GM19023 (cell line): ENCODE data around the gene GAL3ST2.
"Not testable (repeated sequence)": the region's sequence is repeated elsewhere in the genome, so short reads cannot be mapped to it uniquely, and the experiment has no call there.

ENCODE experiments used
- ATAC-seq: cut with Tn5 transposase; IDR thresholded peaks from one replicate; pipeline ENCODE4 v1.9.1; 2021; ENCODE audit warnings: mild to moderate bottlenecking, moderate library complexity; ENCODE audit not compliant: unreplicated experiment

The GAL3ST2 gene

GRCh38 chr2:241746084-241746483 is 30.5 kb upstream of the GAL3ST2 start:
- no peak for ATAC-seq

DNA sequence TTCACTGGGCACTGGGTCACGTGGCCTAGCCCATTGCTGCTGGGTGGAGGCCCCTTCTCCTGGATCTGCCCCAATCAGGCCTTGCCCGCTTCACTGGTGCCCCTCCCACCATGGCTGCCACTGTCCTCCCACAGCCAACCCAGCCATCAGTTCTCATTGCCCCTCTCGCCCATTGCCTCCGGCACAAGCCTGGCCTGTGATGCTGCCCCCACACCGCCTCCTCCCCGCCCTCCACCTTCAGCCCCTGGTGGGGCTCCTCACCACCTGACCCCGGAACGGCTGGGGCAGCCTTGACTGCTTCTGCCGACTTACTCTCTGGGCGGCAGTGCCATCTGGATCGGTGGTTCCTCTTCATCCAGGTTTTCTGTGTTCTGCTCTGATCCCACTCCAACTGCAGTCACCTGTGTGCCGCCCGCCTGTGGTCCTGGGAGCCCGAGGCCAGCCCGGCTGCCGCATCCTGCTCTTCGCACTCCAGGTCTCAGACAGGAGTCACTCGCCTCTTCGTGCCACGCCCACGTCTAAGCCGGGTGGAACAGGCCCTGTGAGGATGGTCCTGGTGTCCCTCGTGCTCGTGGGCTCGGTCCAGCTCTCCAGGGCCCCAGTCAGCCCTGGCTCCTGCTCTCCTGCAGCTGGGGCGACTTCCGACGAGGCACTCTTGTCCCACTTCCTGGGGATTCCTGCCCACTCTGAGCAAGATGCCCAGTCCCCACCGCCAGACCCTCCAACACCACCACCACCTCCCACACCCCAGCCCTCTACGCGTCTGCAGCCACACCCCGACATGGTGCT is 28.0 kb upstream of the GAL3ST2 start:
- ATAC-seq = no peak

DNA sequence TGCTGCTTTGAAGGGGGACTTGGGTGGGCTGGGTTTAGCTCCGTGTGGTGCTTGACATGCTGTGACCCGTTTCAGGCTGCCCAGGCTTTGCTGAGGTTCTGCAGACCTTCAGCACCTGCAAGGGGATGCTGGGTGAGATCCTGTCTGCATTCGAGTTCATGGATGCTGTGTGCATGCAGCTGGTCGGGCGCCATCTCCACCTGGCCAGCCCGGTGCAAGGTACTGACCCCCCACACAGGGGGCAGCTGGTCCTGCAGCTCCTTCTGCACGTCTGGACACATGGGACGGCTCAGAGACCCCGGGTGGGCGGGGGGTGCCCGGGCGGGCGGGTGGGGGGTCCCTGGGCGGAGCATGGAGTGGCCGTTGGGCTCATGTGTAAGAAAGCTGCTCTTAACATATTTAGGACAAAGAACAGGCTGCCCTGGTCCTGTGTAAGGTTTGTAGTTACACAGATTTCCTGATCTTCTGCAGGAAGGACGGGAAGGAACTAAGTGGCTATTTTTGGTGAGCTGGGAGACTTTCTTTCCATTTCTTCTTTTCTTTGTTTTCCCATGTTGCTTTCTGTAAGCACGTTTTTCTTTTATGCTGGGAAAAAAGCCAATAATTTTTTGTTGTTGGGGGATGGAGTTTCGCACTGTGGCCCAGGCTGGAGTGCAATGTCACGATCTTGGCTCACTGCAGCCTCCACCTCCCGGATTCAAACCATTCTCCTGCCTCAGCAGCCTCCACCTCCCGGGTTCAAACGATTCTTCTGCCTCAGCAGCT is 26.4 kb upstream of the GAL3ST2 start:
- ATAC-seq = no peak

- ATAC-seq = no peak
Measured at GRCh38 chr2:241751152-241751551, 25.5 kb upstream of the GAL3ST2 start.

- no peak for ATAC-seq
Measured at GRCh38 chr2:241751776-241752175, 24.8 kb upstream of the GAL3ST2 start.

GRCh38 chr2:241752253-241752652 is 24.4 kb upstream of the GAL3ST2 start:
- no peak for ATAC-seq

- no peak for ATAC-seq
Measured at GRCh38 chr2:241752689-241753276, 23.8 kb upstream of the GAL3ST2 start.

DNA sequence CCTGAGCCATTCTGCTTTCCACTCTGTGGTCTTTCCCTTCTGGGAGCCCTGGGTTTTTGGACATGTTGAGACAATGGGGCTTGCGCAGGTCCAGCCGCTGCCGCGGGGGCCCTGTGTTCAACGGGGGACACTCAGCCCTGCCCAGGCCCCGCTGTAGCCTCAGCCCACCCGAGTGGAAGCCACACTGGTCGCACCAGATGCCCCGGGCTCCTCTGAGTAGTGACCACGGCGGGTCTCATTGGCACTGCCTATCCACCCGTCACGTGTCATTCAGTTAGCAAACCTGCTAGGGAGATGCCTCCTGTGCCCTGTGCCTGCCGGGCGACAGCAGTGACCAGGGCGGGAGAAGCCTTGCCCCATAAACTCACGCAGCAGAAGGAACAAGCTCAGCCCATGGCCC is 23.1 kb upstream of the GAL3ST2 start:
- no peak for ATAC-seq

- no peak for ATAC-seq
Measured at GRCh38 chr2:241754042-241754441, 22.6 kb upstream of the GAL3ST2 start.

DNA sequence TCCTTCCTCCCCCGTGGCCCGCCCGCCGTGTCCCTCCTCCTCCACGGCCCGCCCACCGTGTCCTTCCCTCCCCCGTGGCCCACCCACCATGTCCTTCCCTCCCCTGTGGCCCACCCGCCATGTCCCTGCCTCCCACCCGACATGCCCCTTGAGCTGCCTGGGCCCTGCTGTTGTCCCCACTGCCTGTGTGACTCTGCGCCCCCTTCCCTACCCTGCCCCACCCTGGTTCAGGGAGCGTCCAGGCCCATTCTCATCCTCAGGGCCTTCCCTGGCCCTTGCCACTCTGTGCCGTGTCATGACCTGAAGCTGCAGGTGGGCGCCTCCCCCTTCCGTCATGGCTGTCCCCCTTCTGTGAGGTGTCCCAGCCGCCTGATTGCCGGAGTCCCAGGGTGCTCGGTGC is 21.5 kb upstream of the GAL3ST2 start:
- no peak for ATAC-seq

DNA sequence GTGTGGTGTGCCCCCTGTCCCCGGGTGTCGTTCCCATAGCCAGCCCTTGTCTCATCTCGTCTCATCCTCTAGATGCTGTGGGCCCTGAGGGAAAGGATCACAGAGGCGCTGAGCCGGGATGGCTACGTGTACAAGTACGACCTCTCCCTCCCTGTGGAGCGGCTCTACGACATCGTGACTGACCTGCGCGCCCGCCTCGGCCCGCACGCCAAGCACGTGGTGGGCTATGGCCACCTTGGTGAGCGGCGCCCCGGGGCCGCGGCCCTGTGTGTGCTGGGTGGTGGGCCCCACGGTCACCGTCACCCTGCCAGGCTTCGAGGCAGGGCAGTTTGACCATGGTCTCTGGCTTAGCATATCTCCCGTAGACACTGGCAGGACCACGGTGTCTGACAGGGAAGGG is 20.8 kb upstream of the GAL3ST2 start:
- no peak for ATAC-seq

DNA sequence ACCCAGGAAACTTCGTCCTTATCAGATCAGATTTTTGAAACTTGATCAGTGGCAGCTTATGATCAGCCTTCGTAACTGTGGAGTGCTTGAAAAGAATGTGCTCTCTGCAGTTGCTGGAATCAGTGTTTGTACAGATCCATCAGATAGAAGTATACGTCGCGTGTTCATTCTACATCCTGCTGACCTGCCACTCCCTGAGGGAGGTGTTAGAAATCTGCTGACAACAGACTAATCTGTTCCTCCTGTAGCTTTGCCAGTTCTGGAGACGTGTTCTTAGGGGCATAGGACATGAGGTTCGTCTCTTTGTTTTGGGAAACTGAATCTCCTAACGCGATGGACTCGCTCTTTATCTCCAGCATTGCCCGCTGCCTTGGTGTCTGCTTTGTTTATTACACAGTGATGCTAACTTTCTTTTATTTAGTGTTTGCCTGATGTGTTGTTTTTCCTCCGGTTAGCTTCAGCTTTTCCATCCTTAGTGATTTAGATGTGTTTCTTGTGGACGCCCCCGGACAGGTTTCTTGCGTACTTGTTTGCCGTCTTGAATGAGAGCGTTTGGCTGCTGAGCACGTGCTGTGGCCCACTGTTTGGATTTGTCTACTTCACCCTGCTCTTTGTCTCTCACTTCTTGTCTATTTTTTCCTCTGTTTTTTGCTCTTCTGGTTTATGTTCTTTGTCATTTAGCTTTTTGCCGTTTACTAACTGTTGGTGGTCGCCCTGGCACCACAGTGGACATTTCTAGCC is 17.4 kb upstream of the GAL3ST2 start:
- ATAC-seq = no peak

GRCh38 chr2:241759893-241760292 is 16.7 kb upstream of the GAL3ST2 start:
- ATAC-seq = not testable (repeated sequence)

- ATAC-seq = no peak
Measured at GRCh38 chr2:241760301-241760771, 16.3 kb upstream of the GAL3ST2 start.

DNA sequence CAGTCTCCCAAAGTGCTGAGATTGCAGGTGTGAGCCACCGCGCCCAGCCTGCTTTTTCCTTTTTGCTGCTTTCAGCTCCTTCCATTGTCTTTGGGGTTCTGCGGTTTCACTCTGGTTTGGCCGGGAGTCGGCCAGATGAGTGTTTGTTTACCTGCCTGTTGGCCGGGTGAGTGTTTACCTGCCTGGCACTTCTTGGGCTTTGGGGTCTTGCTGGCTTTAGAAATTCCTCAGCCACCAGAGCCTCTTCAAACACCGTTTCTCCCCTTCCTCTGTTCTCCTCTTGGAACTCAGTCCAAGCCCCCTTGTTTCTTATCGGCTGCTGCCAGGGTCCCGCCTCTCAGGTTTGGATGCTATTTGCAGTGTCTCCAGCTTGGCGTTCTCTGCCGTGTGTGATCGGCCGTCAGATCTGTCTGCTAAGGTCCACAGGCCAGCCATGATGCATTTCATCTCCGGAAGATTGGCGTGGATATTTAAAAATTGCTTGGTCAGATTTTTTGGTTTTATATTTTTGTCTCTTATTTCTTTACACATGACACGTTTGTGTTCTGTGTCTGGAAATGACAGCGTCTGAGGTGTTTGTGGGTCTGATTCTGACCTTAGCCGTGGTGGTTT is 14.2 kb upstream of the GAL3ST2 start:
- ATAC-seq = no peak

- ATAC-seq = no peak
Measured at GRCh38 chr2:241762933-241763369, 13.7 kb upstream of the GAL3ST2 start.

DNA sequence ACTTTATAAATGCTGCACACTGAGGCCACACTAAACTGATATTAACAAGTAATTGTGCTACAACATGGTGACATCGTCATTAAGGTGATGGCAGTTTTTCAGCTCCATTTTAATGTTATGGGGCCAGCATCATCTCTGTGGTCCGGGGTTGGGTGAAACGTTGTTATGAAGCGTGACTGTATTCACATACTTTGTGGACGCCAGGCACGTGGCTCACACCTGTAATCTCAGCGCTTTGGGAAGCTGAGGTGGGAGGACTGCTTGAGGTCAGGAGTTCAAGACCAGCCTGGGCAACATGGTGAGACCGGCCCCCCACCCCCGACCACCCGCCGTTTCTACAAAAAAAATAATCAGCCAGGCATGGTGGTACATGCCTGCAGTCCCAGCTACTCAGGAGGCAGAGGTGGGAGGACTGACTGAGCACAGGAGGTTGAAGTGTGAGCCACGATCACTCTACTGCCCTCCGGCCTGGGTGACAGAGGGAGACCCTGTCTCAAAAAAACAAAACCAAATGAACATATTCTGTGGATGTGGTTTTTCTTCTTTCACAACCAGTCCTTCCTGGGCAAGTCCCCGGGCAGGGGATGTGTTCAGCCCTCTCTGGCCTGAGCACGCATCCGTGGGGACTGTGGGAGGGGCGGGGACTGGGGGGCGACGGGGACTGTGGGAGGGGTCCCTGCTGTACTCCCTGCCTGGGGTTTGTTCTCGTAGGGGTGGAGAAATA is 12.9 kb upstream of the GAL3ST2 start:
- ATAC-seq = no peak

GRCh38 chr2:241764275-241765241 is 12.1 kb upstream of the GAL3ST2 start:
- no peak for ATAC-seq
